Kidney tubule cell (primary cell): ENCODE measurements around the gene CEBPB.
A peak's percentile ranks its signal among the peaks of the same experiment; 100 is the strongest.

Source experiments
- DNase-seq: peaks from one replicate; pipeline ENCODE4 v3.0.0-alpha.2; 2018; ENCODE audit warnings: low spot score

The CEBPB gene

GRCh38 chr20:50229156-50229607, 38.6 kb downstream of the CEBPB start:
- no peak for DNase-seq

GRCh38 chr20:50230184-50230583, 39.6 kb downstream of the CEBPB start:
- no peak for DNase-seq

- DNase-seq, result no peak
Observed at GRCh38 chr20:50230871-50231560, 40.4 kb downstream of the CEBPB start.

GRCh38 chr20:50231854-50232253, 41.2 kb downstream of the CEBPB start:
- DNase-seq, result no peak

GRCh38 chr20:50232651-50233324, 42.2 kb downstream of the CEBPB start:
- DNase-seq, result no peak

- no peak for DNase-seq
Observed at GRCh38 chr20:50233325-50234212, 42.9 kb downstream of the CEBPB start.

- DNase-seq, result no peak
Observed at GRCh38 chr20:50234288-50234687, 43.7 kb downstream of the CEBPB start.

GRCh38 chr20:50237349-50237748, 46.7 kb downstream of the CEBPB start:
- peak; percentile 65 for DNase-seq

GRCh38 chr20:50238081-50238800, 47.6 kb downstream of the CEBPB start:
- no peak for DNase-seq

- DNase-seq, result no peak
Observed at GRCh38 chr20:50240092-50240491, 49.5 kb downstream of the CEBPB start.

- DNase-seq, result no peak
Observed at GRCh38 chr20:50242178-50242514, 51.5 kb downstream of the CEBPB start.
